ENCODE results near the gene SMIM21. TPM values are rescaled to one million over a fixed set of nuclear protein-coding genes. Genes with fewer than 3 reads are reported as not detected.

Gene SMIM21
- total RNA-seq: not detected

DNA sequence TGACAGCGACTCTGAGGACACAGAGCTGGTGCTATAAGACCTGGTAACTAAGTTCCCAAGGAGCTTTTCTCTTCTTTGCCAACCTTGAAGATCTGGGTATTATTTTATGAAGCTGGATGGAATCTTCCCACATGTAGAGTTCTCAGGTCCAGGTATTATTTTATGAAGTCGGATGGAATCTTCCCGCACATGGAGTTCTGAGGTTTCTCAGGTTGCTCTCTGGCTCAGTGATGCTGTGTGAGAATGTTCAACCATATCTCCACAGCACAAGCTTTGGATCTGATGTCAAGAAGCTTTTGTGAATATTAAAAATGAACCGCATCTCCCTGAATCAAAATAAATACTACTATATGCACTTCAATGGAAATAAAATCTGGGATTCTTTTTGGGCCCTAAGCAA lies at the start of gene SMIM21:
Gene SMIM21, minus strand, starts transcription at position 101 of the 400 bp plus-strand sequence. CDS start 140 bp downstream, outside the sequence.
- DNase-seq: no peak
- Mint-ChIP-seq H3K36me3 (ENCODE audit: low read depth) (no peaks in the 10 kb centered on the region), H3K27me3 (peaks cover 6% of the 10 kb centered on the region), H3K9me3 (no peaks in the 10 kb centered on the region), H3K4me1 (no peaks in the 10 kb centered on the region), H3K4me3 (no peak within 1 kb of the TSS), H3K27ac (no peak within 1 kb of the TSS)
- ChIA-PET POLR2A (no interaction called here), CTCF (no interaction called here)

DNA sequence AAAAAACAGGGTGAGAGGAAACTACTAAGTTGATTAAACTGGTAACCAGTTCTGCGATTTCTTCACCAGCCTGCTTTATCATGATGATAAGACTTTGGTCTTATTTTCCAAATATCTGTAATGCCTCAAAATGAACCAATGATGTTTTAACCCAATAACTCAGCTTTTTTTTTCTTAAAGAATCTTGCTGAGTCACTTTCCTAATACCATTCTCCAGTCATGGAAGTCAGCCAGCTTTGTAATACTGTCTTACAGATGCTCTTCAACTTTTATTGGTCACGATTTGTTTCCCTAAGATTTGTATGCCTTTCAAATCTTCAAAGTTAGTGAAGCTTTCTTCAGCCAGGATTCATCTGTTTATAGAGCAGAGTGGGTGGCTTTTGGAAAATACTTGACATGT lies 47.7 kb upstream of the SMIM21 start:
- no peaks in the 10 kb centered on the region for H3K9me3 Mint-ChIP-seq
- POLR2A ChIA-PET: no interaction called here
- H3K27ac Mint-ChIP-seq: no peak overlapping the region
- H3K27me3 Mint-ChIP-seq: peaks cover 2% of the 10 kb centered on the region
- no peaks in the 10 kb centered on the region for H3K36me3 Mint-ChIP-seq (ENCODE audit: low read depth)
- no peak for DNase-seq
- H3K4me1 Mint-ChIP-seq: no peaks in the 10 kb centered on the region
- CTCF ChIA-PET: no interaction called here
- no peak overlapping the region for H3K4me3 Mint-ChIP-seq

DNA sequence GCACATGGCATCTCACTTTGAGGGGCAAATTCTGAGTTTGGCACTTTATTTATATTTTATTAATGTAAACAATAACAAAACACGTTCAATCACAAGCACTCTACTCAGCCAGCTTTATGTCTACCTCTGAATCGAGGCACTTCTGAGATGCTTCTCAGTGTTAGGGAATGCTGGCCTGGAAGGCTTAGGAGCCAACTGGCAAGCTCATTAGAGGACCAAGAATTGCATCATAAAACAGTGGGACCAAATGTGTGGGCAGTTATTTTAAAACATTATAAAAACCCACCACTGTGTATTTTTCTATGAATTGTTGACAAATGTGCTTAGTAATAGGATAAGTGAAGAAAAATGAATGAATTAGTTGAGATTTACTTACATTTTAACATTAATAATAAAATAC lies 46.8 kb upstream of the SMIM21 start:
- Mint-ChIP-seq H3K9me3 (no peaks in the 10 kb centered on the region), H3K27me3 (peaks cover 3% of the 10 kb centered on the region), H3K4me3 (no peak overlapping the region), H3K4me1 (no peaks in the 10 kb centered on the region), H3K27ac (no peak overlapping the region), H3K36me3 (ENCODE audit: low read depth) (no peaks in the 10 kb centered on the region)
- DNase-seq: no peak
- CTCF ChIA-PET: interaction anchor here (1.1 kb wide), 1 partner anchor 756 kb away, joined by 3 read pairs; no protein-coding TSS in a partner anchor
- POLR2A ChIA-PET: no interaction called here

DNA sequence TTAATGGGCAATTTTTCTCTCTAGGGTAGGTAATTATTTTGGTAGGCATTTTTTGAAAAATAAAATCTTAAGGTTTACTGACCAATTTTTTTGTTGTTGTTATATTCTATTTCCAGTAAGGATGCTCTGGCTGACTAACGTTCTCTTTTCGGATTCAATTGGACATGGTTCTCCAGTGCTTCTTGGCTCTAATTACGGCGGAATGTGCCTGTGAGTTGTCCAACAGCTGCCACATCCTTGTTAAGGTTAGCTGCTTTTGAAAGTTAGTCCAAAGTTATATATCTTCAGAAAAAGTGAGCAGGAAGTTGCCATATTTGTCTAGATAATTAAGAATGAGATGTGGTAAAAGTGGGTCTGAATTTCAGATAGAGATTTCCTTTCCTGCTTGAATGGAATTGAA lies 45.8 kb upstream of the SMIM21 start:
- ChIA-PET POLR2A (no interaction called here), CTCF (interaction anchor here (1.1 kb wide), 1 partner anchor 755 kb away, joined by 3 read pairs; no protein-coding TSS in a partner anchor)
- no peaks in the 10 kb centered on the region for H3K4me1 Mint-ChIP-seq
- no peak overlapping the region for H3K27ac Mint-ChIP-seq
- DNase-seq: no peak
- no peaks in the 10 kb centered on the region for H3K9me3 Mint-ChIP-seq
- peaks cover 3% of the 10 kb centered on the region for H3K27me3 Mint-ChIP-seq
- no peaks in the 10 kb centered on the region for H3K36me3 Mint-ChIP-seq (ENCODE audit: low read depth)
- no peak overlapping the region for H3K4me3 Mint-ChIP-seq

DNA sequence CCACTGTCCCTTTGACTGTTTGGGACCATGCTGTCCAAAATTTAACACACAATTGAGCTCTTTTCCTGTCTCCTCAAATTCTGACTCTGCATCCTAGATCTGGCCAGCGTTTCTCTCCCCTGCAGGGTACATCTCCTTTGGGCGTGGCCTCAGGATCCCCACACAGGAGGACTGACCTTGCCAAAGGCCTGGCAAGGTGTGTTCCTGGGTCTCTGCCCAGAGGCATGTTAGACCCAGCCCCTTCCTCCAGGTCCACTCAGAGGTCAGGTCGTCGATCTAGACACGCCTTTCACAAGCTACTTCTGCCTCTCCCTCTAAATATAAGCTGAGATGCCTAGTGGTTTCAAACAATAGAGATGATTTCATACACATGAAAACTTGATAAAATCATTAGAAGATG lies 45.4 kb upstream of the SMIM21 start:
- Mint-ChIP-seq H3K4me1 (no peaks in the 10 kb centered on the region), H3K36me3 (ENCODE audit: low read depth) (no peaks in the 10 kb centered on the region), H3K4me3 (no peak overlapping the region), H3K27me3 (peaks cover 3% of the 10 kb centered on the region), H3K9me3 (no peaks in the 10 kb centered on the region), H3K27ac (no peak overlapping the region)
- POLR2A ChIA-PET: no interaction called here
- CTCF ChIA-PET: no interaction called here
- no peak for DNase-seq

DNA sequence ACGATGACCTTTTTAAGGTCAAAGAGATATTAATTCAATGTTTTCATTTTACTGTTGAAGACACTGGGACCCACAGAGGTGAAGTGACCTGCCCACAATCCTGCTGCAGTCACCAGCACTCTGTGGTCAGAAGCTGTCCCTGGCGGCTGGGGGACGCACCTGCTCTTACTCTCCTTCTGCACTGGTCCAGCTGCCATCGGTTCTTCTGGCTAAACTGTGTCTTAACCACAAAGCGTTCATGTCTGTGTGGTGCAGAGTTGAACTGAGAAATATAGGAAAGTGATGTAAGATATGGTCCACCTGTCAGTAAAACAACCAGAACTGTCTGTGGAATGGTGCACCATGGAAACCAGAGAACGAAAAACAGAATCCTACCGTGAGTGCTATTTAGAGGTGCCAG lies 44.9 kb upstream of the SMIM21 start:
- Mint-ChIP-seq H3K4me1 (no peaks in the 10 kb centered on the region), H3K27me3 (peaks cover 2% of the 10 kb centered on the region), H3K4me3 (no peak overlapping the region), H3K36me3 (ENCODE audit: low read depth) (no peaks in the 10 kb centered on the region), H3K9me3 (no peaks in the 10 kb centered on the region), H3K27ac (no peak overlapping the region)
- POLR2A ChIA-PET: no interaction called here
- CTCF ChIA-PET: no interaction called here
- no peak for DNase-seq

DNA sequence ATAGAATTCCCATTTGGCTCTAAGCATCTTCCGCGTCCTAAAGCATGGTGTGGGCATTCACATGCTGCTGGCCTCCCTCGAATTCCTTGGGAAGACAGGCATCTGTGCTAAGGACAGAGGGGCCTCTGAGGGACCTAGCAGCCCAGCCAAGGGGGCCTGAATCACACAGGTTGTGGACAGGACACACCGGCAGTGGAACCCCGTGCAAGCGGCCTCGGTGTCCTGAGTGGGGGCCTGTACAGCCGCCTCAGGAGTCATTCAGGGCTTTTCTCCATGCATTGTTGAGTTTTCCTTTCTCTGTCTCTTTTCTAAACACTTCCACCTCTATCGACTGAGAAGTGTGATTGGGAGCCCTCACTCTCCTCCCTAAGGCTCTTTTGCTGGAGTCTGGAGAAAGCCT lies 44.3 kb upstream of the SMIM21 start:
- CTCF ChIA-PET: interaction anchor here (1.2 kb wide), 1 partner anchor 8 kb away, joined by 3 read pairs; no protein-coding TSS in a partner anchor
- Mint-ChIP-seq H3K9me3 (no peaks in the 10 kb centered on the region), H3K27me3 (peaks cover 1% of the 10 kb centered on the region), H3K36me3 (ENCODE audit: low read depth) (no peaks in the 10 kb centered on the region), H3K4me3 (no peak overlapping the region), H3K4me1 (no peaks in the 10 kb centered on the region), H3K27ac (no peak overlapping the region)
- POLR2A ChIA-PET: no interaction called here
- DNase-seq: no peak

DNA sequence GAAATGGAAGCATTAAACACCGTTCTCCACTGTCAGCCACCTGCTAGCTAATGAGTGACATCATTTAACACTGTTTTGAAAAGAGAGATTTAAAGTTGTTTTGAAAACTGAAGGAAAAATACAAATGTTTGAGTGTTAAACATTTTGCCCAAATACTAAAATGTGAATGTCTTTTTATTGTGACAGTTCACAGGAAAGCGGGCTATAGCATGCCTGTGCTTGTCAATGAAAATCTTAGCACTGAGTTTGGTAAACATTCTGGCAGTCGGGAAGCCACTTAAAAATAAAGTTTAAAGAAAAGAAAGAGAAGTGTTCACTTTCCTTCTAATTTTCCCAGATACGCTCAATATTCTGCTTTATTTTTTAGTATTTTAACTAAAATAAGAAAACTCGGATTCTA lies 40.3 kb upstream of the SMIM21 start:
- Mint-ChIP-seq H3K4me1 (no peaks in the 10 kb centered on the region), H3K36me3 (ENCODE audit: low read depth) (no peaks in the 10 kb centered on the region), H3K9me3 (no peaks in the 10 kb centered on the region), H3K4me3 (no peak overlapping the region), H3K27ac (no peak overlapping the region), H3K27me3 (peaks cover 1% of the 10 kb centered on the region)
- DNase-seq: no peak
- ChIA-PET POLR2A (no interaction called here), CTCF (no interaction called here)

DNA sequence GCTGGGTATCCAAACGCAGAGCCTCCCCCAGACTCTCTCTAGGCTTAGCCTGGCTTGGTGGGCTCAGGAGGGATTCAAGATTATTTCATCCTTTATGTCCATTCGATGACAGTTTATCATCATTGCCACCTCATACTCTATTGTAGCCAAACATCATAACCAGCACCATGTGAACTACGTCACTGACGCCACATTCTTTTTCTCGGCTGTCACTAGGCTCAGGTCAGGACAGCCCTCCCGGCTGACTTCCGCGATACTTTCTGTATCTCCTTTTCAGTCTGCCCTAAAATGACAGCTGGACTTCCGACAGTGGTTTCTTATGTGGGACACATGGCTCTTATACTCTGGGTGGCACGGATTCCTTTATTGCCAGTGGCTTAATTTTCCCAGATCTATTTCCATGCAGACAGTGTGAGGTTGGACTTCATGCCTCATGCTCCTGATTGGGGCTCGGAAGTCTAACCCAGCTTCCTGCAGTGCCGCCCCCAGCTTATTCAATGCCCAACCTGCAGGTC lies 39.8 kb upstream of the SMIM21 start:
- Mint-ChIP-seq H3K36me3 (ENCODE audit: low read depth) (no peaks in the 10 kb centered on the region), H3K4me3 (no peak overlapping the region), H3K9me3 (no peaks in the 10 kb centered on the region), H3K27me3 (peaks cover 1% of the 10 kb centered on the region), H3K27ac (no peak overlapping the region), H3K4me1 (no peaks in the 10 kb centered on the region)
- CTCF ChIA-PET: no interaction called here
- DNase-seq: no peak
- POLR2A ChIA-PET: no interaction called here

DNA sequence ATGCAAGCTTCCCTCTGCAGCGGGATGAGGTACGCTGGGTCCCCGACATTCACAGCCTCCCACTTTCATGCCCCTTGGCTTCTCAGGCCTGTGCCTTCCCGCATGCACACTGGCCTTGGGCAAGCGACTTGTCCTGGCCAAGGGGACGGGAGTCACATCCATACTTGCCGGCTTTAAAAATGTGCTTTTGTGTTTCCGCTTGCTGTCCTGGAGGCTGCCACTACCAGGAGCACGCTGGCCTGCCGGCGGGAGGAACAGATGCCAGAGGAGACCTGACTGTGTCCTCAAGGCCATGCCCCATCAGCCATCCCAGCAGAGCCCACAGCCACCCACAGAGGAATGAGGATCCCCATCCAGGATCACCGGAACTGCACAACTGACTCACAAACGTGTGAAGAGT lies 36.9 kb upstream of the SMIM21 start:
- CTCF ChIA-PET: no interaction called here
- H3K4me3 Mint-ChIP-seq: no peak overlapping the region
- H3K4me1 Mint-ChIP-seq: no peaks in the 10 kb centered on the region
- POLR2A ChIA-PET: no interaction called here
- H3K9me3 Mint-ChIP-seq: no peaks in the 10 kb centered on the region
- peaks cover 5% of the 10 kb centered on the region for H3K27me3 Mint-ChIP-seq
- H3K27ac Mint-ChIP-seq: no peak overlapping the region
- H3K36me3 Mint-ChIP-seq (ENCODE audit: low read depth): no peaks in the 10 kb centered on the region
- no peak for DNase-seq

DNA sequence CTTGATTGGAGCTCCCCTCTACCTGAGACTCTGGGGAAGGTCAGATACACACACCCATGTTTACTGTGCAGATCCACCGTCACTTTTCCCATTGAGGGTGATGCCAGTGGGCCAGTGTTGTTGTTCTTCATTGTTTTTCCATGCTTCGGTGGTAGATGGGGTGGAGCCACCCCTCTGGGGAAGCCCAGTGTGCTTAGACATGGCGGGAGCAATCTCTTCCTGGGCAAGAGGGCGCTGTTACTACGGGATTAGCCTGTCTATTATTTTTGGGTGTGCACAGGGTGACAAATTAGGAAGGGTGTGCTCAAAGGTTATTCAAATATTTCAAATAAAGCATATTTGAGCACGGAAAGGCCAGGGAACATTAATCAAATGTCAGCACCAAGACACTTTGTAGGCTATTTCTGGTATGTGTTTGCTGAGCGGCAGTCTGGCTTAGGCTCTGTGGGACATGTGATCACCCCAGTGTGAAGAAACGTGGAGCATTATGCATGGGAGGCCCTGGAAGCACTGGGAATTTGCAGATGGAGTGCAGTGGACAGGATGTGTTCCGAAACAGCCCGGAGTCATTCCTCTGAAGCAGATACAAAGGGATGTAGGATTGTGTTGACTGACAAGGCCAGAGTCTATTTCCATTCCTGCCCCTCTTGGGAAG lies 34.8 kb upstream of the SMIM21 start:
- Mint-ChIP-seq H3K4me3 (no peak overlapping the region), H3K4me1 (no peaks in the 10 kb centered on the region), H3K9me3 (peaks cover 4% of the 10 kb centered on the region), H3K36me3 (ENCODE audit: low read depth) (no peaks in the 10 kb centered on the region), H3K27me3 (peaks cover 10% of the 10 kb centered on the region), H3K27ac (no peak overlapping the region)
- DNase-seq: no peak
- CTCF ChIA-PET: no interaction called here
- POLR2A ChIA-PET: no interaction called here

DNA sequence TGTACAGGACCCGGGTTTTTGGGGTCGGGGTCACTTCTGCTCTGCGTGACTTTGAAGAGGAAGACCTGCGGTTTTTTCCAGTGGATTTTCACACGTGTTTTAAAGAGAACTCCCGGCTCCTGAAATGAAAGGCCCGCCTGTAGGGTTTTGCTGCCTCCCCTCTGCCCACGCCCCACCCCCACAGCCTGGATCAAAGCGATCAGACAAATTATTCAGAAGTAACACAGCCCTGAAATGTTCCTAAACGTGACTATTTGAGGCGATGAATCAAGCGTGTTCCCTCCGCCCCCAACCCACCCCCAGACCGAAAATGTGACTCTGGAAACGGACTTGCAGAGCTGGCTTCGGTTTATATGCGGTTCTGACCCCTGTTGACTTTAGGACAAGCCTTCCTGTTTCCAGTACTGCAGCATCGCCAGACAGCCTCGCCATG lies 28.7 kb upstream of the SMIM21 start:
- no peak overlapping the region for H3K27ac Mint-ChIP-seq
- peaks cover 39% of the 10 kb centered on the region for H3K27me3 Mint-ChIP-seq
- no peak for DNase-seq
- H3K4me3 Mint-ChIP-seq: no peak overlapping the region
- POLR2A ChIA-PET: no interaction called here
- no peaks in the 10 kb centered on the region for H3K36me3 Mint-ChIP-seq (ENCODE audit: low read depth)
- peaks cover 7% of the 10 kb centered on the region for H3K4me1 Mint-ChIP-seq
- CTCF ChIA-PET: no interaction called here
- H3K9me3 Mint-ChIP-seq: peaks cover 4% of the 10 kb centered on the region

DNA sequence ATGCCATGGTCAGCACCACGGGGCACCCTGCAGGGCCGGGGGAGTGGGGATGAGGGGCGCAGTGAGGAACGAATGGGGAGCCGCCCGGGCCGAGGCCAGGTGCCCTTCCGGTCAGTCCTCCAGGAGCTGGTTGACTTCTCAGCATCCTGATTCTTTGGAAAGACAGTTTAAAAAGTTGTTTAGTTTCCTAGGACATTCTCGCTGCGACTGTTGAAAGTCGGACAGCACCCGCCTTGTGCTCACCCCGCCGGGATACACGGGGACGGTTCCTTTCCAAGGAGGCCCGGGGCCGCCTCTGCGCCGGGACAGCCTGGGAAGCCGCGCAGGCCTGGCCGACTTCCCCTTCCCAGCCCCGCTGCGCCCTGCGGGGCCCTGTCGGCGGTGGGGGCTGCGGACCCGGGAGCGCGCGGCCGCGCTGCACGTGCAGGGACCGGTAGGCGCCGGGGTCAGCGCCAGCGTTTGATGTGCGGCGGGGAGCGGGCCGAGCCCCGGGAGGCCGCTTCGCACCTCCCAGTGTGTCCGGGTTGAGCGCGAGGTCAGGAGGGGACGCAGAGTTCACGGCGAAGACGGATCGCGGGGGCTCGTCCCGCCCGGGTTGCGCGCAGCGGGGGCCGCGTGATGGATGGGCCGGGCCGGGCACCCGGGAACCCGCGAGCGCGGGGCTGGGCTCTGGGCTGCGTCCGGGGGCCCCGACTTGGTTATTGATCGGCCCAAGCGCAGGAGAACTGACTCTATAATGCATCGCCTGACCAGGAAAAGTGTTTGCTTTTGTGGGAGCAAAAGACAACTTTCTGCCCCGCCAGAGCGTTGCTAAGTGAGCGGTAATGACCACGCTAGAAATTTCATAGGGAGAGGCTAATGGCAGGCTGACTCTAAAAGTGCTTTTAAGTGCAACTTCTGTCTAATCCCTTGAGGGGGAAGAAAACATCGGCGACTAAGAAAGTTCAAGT lies 28.0 kb upstream of the SMIM21 start:
- Mint-ChIP-seq H3K27me3 (peaks cover 39% of the 10 kb centered on the region), H3K9me3 (peaks cover 4% of the 10 kb centered on the region), H3K36me3 (ENCODE audit: low read depth) (no peaks in the 10 kb centered on the region), H3K27ac (no peak overlapping the region), H3K4me1 (peaks cover 7% of the 10 kb centered on the region), H3K4me3 (no peak overlapping the region)
- no peak for DNase-seq
- POLR2A ChIA-PET: no interaction called here
- CTCF ChIA-PET: no interaction called here
